H9 (cell line): Measurements from ENCODE around the gene DNASE1. TPM values are rescaled to one million over a fixed set of nuclear protein-coding genes. Genes with fewer than 3 reads are reported as not detected.

ENCODE experiments used
- DNase-seq: peaks from one replicate; pipeline ENCODE4 v3.0.0-alpha.2; 2017
- H2AFZ ChIP-seq: one replicate; pipeline ENCODE4 v1.6.1; 2013; ENCODE audit warnings: mild to moderate bottlenecking, low read length, control low read depth, moderate library complexity
- H2AK5ac ChIP-seq: 2 replicates; pipeline ENCODE4 v1.6.1; 2013; ENCODE audit warnings: low read length, control low read depth, mixed read lengths; ENCODE audit not compliant: insufficient read length
- H2BK120ac ChIP-seq: one replicate; pipeline ENCODE4 v1.6.1; 2013; ENCODE audit warnings: low read depth, mild to moderate bottlenecking, low read length, control low read depth, inconsistent platforms; ENCODE audit not compliant: poor library complexity, severe bottlenecking
- H2BK12ac ChIP-seq: 2 replicates; pipeline ENCODE4 v1.6.1; 2013; ENCODE audit warnings: low read length, control low read depth, mixed read lengths, low read depth; ENCODE audit not compliant: insufficient read length
- H2BK15ac ChIP-seq: 2 replicates; pipeline ENCODE4 v1.6.1; 2013; ENCODE audit warnings: low read depth, low read length, control low read depth
- H2BK20ac ChIP-seq: one replicate; pipeline ENCODE4 v1.6.1; 2013; ENCODE audit warnings: low read depth, mild to moderate bottlenecking, low read length, control low read depth, inconsistent platforms; ENCODE audit not compliant: poor library complexity, severe bottlenecking
- H2BK5ac ChIP-seq: 2 replicates; pipeline ENCODE4 v1.6.1; 2013; ENCODE audit warnings: low read length, control low read depth, mixed read lengths; ENCODE audit not compliant: insufficient read length
- H3K14ac ChIP-seq: 2 replicates; pipeline ENCODE4 v1.6.1; 2013; ENCODE audit warnings: low read length, control low read depth; ENCODE audit not compliant: insufficient read depth
- H3K18ac ChIP-seq: 2 replicates; pipeline ENCODE4 v1.6.1; 2013; ENCODE audit warnings: low read depth, mild to moderate bottlenecking, mixed read lengths, low read length, control low read depth; ENCODE audit not compliant: insufficient read length
- H3K23ac ChIP-seq: 2 replicates; pipeline ENCODE4 v1.6.1; 2013; ENCODE audit warnings: low read length, control low read depth, mixed read lengths, low read depth; ENCODE audit not compliant: insufficient read length
- H3K23me2 ChIP-seq: 2 replicates; pipeline ENCODE4 v1.6.1; 2013; ENCODE audit warnings: low read depth, mild to moderate bottlenecking, mixed read lengths, low read length, control low read depth; ENCODE audit not compliant: insufficient read length, poor library complexity, severe bottlenecking
- H3K27ac ChIP-seq: 2 replicates; pipeline ENCODE4 v1.5.1; 2013; ENCODE audit warnings: low read length, control low read depth, mixed read lengths, low read depth; ENCODE audit not compliant: insufficient read length
- H3K27me3 ChIP-seq: 2 replicates; pipeline ENCODE4 v1.6.1; 2013; ENCODE audit warnings: low read length, control low read depth, inconsistent platforms; ENCODE audit not compliant: insufficient read depth
- H3K4ac ChIP-seq: 2 replicates; pipeline ENCODE4 v1.6.1; 2013; ENCODE audit warnings: low read depth, mild to moderate bottlenecking, control low read depth, inconsistent platforms, low read length, moderate library complexity
- H3K4me1 ChIP-seq: 2 replicates; pipeline ENCODE4 v1.6.1; 2013; ENCODE audit warnings: low read length, control low read depth, inconsistent platforms; ENCODE audit not compliant: insufficient read depth
- H3K4me2 ChIP-seq: 2 replicates; pipeline ENCODE4 v1.6.1; 2013; ENCODE audit warnings: low read length, control low read depth, mixed read lengths; ENCODE audit not compliant: insufficient read length, insufficient read depth
- H3K56ac ChIP-seq: 2 replicates; pipeline ENCODE4 v1.6.1; 2013; ENCODE audit warnings: low read depth, mild to moderate bottlenecking, mixed read lengths, low read length, control low read depth; ENCODE audit not compliant: insufficient read length
- H3K79me1 ChIP-seq: 2 replicates; pipeline ENCODE4 v1.6.1; 2013; ENCODE audit warnings: low read depth, mild to moderate bottlenecking, moderate library complexity, low read length, control low read depth, inconsistent platforms; ENCODE audit not compliant: insufficient read depth, poor library complexity, severe bottlenecking
- H3K79me2 ChIP-seq: 2 replicates; pipeline ENCODE4 v1.6.1; 2013; ENCODE audit warnings: low read length, control low read depth, inconsistent platforms; ENCODE audit not compliant: insufficient read depth
- H3K9ac ChIP-seq: 2 replicates; pipeline ENCODE4 v1.6.1; 2013; ENCODE audit warnings: low read length, control low read depth, mixed read lengths; ENCODE audit not compliant: insufficient read length; ENCODE audit errors: extremely low read depth
- H3K9me3 ChIP-seq: one replicate; pipeline ENCODE4 v1.6.1; 2013; ENCODE audit warnings: low read depth, low read length, inconsistent platforms; ENCODE audit not compliant: control insufficient read depth
- H3T11ph ChIP-seq: one replicate; pipeline ENCODE4 v1.6.1; 2013; ENCODE audit warnings: mild to moderate bottlenecking, low read length, control low read depth, inconsistent platforms
- H4K20me1 ChIP-seq: one replicate; pipeline ENCODE4 v1.6.1; 2013; ENCODE audit not compliant: control insufficient read depth, insufficient read length, insufficient read depth
- H4K5ac ChIP-seq: 2 replicates; pipeline ENCODE4 v1.6.1; 2013; ENCODE audit warnings: low read depth, mild to moderate bottlenecking, mixed read lengths, low read length, control low read depth; ENCODE audit not compliant: insufficient read length
- H4K8ac ChIP-seq: replicated peaks from 2 replicates; pipeline ENCODE4 v1.6.1; 2013; ENCODE audit warnings: low read length, control low read depth, mixed read lengths, low read depth; ENCODE audit not compliant: insufficient read length
- H4K91ac ChIP-seq: 2 replicates; pipeline ENCODE4 v1.6.1; 2013; ENCODE audit warnings: low read depth, mild to moderate bottlenecking, moderate library complexity, mixed read lengths, low read length, control low read depth; ENCODE audit not compliant: insufficient read length
- H3K27ac Mint-ChIP-seq, 3 experiments: 2 replicates in 2 of 3; 3 replicates in 1 of 3; pipeline ENCODE4 v1.8.0; 2020 to 2021; ENCODE audit warnings: mixed read lengths in 3 of 3, mild to moderate bottlenecking in 1 of 3, moderate library complexity in 1 of 3
- H3K27me3 Mint-ChIP-seq: 2 replicates; pipeline ENCODE4 v1.8.0; 2021; ENCODE audit warnings: low read depth, mild to moderate bottlenecking, moderate library complexity, mixed read lengths
- H3K36me3 Mint-ChIP-seq, 3 experiments: 2 replicates in 2 of 3; 3 replicates in 1 of 3; pipeline ENCODE4 v1.8.0; 2020 to 2021; ENCODE audit warnings: low read depth in 3 of 3, mixed read lengths in 3 of 3; ENCODE audit not compliant: insufficient read depth in 1 of 3
- H3K4me1 Mint-ChIP-seq, 2 experiments: 2 replicates each; pipeline ENCODE4 v1.8.0; 2020; ENCODE audit warnings: mixed read lengths in 2 of 2
- H3K4me3 Mint-ChIP-seq, 2 experiments: 2 replicates in 1 of 2; 3 replicates in 1 of 2; pipeline ENCODE4 v1.8.0; 2020 to 2021; ENCODE audit warnings: mild to moderate bottlenecking in 2 of 2, mixed read lengths in 2 of 2, moderate library complexity in 1 of 2
- H3K9me3 Mint-ChIP-seq, 2 experiments: 2 replicates in 1 of 2; 3 replicates in 1 of 2; pipeline ENCODE4 v1.8.0; 2020; ENCODE audit warnings: mild to moderate bottlenecking in 2 of 2, mixed read lengths in 2 of 2, moderate library complexity in 1 of 2
- CTCF ChIP-seq: fragments of 200-600 bp; sonication (generic); conservative IDR thresholded peaks from 3 replicates; pipeline ENCODE4 v1.8.0; 2021; ENCODE audit warnings: antibody characterized with exemption, mild to moderate bottlenecking
- WGBS: extraction: QIAGEN DNeasy Blood & Tissue Kit; methylation state at CpG from one replicate; pipeline ENCODE4 v1.1.7; 2013; ENCODE audit warnings: missing lambda C conversion rate, low lambda C conversion rate, mixed read lengths; ENCODE audit not compliant: insufficient read length; ENCODE audit errors: extremely low coverage; 5-methylcytosine and 5-hydroxymethylcytosine counted together
- total RNA-seq: library from RNA; stranded (reverse); gene quantifications from 2 replicates; pipeline ENCODE4 v1.2.1, GENCODE V29; 2021

DNASE1 gene
- total RNA-seq, 1 experiment from 2014 or later: 10.1 TPM

DNA sequence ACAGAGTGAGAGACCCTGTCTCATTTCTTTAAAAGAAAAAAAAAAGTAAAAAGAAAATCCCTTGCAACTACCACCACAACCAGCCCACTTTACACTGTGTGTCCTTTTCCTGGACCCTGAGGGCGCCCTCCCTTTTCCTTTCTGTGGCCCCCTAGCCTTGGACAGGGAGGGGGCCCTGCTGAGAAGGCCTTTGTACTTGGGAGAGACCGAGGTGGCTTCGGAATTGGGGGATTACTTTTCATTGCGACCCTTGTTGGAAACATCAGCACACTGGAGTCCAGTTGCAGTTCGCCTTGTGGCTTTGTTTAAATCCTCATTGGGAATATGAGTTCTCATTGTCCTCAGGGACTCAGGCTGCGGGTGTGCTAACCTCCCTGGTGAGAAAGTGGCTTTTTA lies 9.4 kb upstream of the DNASE1 start:
- Histone ChIP-seq H3K27me3 (no peaks in the 10 kb centered on the region), H3K9me3 (no peaks in the 10 kb centered on the region), H4K5ac (no peak overlapping the region), H2BK20ac (no peak overlapping the region), H3T11ph (no peak overlapping the region), H3K23me2 (no peaks in the 10 kb centered on the region), H4K20me1 (no peaks in the 10 kb centered on the region), H3K18ac (peak overlapping the region; percentile 36), H3K9ac (no peak overlapping the region), H3K79me2 (no peaks in the 10 kb centered on the region), H3K23ac (no peak overlapping the region), H3K27ac (no peak overlapping the region), H4K91ac (no peak overlapping the region), H3K4me2 (no peak overlapping the region), H2AFZ (no peak overlapping the region), H2AK5ac (no peak overlapping the region), H2BK5ac (no peak overlapping the region), H3K4me1 (peaks cover 3% of the 10 kb centered on the region), H3K4ac (no peak overlapping the region), H3K79me1 (no peaks in the 10 kb centered on the region), H3K14ac (no peak overlapping the region; the same call in 1 of the 2 replicates), H2BK15ac (no peak overlapping the region), H2BK120ac (no peak overlapping the region), H4K8ac (no peak overlapping the region), H3K56ac (no peak overlapping the region), H2BK12ac (no peak overlapping the region)
- peak overlapping the region; percentile 29 to 46; a peak in 4 of 5 replicates for H3K4me3 Mint-ChIP-seq
- H3K27me3 Mint-ChIP-seq: no peaks in the 10 kb centered on the region
- peaks cover 48 to 51% of the 10 kb centered on the region in 2 experiments for H3K4me1 Mint-ChIP-seq
- no peak for DNase-seq
- no peaks in the 10 kb centered on the region for H3K9me3 Mint-ChIP-seq
- no peak for TF ChIP-seq CTCF
- no peaks in the 10 kb centered on the region; a peak in 2 of 7 replicates for H3K36me3 Mint-ChIP-seq
- no CpG with 5 or more reads among the region's 6 CpGs for WGBS
- peak overlapping the region; percentile 93 to 98 (median 98) for H3K27ac Mint-ChIP-seq
